ENCODE results near the gene FAM200C.

FAM200C gene

DNA sequence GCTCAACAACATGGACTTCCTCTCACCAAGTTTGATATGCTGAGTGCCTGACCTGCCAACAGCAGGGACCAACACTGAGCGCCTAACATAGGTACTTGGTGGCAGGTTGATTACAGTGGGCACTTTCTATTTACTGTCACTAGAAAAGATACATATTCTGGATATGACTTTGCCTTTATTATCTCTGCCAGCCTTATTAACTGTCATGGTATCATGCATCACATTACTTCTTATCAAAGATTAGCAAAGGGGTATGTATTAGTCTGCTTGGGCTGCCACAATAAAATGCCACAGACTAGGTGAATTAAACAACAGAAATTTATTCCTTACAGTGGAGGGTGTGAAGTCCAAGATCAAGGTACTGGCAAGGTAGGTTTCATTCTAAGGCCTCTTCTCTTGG is 15.2 kb downstream of the FAM200C start:
- Mint-ChIP-seq H3K27ac (no peak overlapping the region), H3K4me1 (no peaks in the 10 kb centered on the region), H3K9me3 (peaks cover 15 to 19% of the 10 kb centered on the region in 2 donors)

DNA sequence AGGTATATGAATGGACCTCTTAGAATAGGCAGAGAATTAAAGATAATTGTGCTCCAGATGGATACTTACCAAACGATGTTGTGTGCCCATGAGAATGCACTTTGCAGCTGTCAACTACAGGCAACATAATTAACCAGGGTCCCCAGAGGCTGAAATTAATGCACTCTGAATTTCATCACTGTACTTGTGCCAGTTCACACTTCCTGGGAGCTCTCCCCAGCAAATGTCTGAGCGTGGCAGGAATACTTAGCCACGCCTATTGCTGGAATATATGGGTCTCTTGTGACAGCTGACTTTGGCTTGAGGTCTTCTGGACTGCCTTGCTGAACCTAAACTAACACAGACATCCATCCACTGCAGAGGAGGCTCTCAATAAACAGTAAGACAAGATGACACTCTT is 17.5 kb downstream of the FAM200C start:
- no peak for ATAC-seq

More for the DNA sequence above, 15.2 kb downstream of the FAM200C start:
- ATAC-seq (no peak), DNase-seq (no peak)
- H3K27me3 Mint-ChIP-seq = peaks cover 15% of the 10 kb centered on the region
- no peak overlapping the region for H3K4me3 Mint-ChIP-seq

DNA sequence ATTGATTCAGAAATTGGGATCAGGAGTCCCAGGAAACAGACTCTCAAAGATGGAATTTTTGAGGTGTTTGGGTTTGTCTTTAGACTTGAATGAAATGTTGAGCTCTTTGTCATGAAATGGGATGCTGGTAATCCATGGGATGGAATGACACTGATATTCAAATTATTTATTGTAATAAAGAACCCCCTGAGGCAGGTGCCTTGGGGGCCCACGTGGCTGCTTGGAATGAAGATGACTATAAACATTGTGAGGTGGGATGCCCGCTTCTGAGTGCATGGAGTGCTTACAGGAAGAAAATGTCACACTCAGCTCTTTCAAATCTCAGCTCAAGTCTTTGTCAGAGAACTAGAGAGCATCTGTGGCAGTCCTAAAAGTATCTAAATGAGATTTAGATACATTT is 19.8 kb downstream of the FAM200C start:
- no peak for DNase-seq
- H3K4me3 Mint-ChIP-seq = no peak overlapping the region
- no peak overlapping the region for H3K27ac Mint-ChIP-seq
- peaks cover 38% of the 10 kb centered on the region for H3K27me3 Mint-ChIP-seq
- ATAC-seq = no peak
- no peaks in the 10 kb centered on the region for H3K9me3 Mint-ChIP-seq
- H3K4me1 Mint-ChIP-seq = no peaks in the 10 kb centered on the region

More for the DNA sequence above, 17.5 kb downstream of the FAM200C start:
- no peak overlapping the region for H3K4me3 Mint-ChIP-seq
- H3K4me1 Mint-ChIP-seq = no peaks in the 10 kb centered on the region
- no peak overlapping the region for H3K27ac Mint-ChIP-seq
- peaks cover 3 to 4% of the 10 kb centered on the region in 2 donors for H3K9me3 Mint-ChIP-seq
- no peak for DNase-seq
- peaks cover 22% of the 10 kb centered on the region for H3K27me3 Mint-ChIP-seq

DNA sequence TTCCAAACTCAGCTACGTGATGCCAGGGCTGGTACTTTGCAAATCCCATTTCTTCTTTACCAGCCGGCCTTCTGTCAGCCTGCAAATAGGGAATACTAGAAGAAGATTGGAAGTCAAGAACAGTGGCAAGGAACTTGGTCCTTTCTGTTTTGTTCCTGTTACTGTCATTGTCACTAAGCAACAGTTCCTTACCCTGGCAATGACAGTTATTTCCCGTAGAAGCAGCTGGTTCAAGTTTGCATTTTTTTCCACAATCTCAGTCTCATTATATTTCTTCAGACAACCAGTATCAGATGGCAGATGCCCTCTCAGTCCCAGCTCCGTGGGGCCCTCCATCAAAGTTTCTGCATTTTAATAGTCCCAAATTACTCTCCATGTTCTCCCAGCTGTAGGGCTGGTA is 20.3 kb downstream of the FAM200C start:
- Mint-ChIP-seq H3K27me3 (peaks cover 43% of the 10 kb centered on the region), H3K9me3 (no peaks in the 10 kb centered on the region), H3K4me3 (no peak overlapping the region), H3K27ac (no peak overlapping the region), H3K4me1 (no peaks in the 10 kb centered on the region)
- no peak for ATAC-seq
- no peak for DNase-seq

DNA sequence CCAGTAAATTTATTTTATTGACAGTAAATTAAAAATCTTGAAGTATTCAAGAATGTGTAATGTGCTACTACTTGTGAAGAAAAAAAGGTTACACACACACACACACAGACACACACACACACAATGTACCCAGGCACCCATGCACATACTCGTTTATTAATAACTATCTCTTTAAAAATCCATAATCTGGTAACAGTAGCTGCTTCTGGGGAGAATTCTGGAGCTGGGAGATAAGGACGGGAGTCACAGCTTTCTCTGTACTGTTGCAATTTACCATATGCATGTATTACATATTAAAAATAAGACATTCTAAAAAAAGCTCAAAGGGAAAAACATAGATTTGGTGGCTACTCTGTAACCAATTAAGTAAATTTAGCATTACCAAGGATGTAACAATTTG is 21.5 kb downstream of the FAM200C start:
- ATAC-seq (no peak), DNase-seq (no peak)
- no peaks in the 10 kb centered on the region for H3K9me3 Mint-ChIP-seq
- no peaks in the 10 kb centered on the region for H3K4me1 Mint-ChIP-seq
- no peak overlapping the region for H3K27ac Mint-ChIP-seq
- no peak overlapping the region for H3K4me3 Mint-ChIP-seq
- H3K27me3 Mint-ChIP-seq = peaks cover 55% of the 10 kb centered on the region

DNA sequence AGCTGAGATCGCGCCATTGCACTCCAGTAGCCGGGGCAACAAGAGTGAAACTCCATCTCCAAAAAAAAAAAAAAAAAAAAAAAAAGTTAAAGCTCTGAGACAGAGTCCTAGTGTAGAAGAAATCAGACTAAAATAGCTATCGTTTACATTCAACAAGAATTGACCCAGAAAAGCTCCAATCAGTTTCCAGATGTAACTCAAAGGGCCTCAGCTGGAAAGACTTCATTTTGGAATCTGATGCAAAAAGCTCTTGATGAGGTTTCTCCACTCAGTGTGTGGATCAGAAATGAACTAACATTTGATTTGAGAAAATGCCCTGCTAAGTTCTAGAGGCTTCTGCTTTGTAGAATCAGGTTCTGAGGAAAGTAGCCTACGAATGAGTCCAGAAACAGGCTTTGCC is 22.2 kb downstream of the FAM200C start:
- no peak for ATAC-seq
- DNase-seq = no peak
- Mint-ChIP-seq H3K9me3 (no peaks in the 10 kb centered on the region), H3K4me3 (no peak overlapping the region), H3K27me3 (peaks cover 61% of the 10 kb centered on the region), H3K27ac (no peak overlapping the region), H3K4me1 (no peaks in the 10 kb centered on the region)

DNA sequence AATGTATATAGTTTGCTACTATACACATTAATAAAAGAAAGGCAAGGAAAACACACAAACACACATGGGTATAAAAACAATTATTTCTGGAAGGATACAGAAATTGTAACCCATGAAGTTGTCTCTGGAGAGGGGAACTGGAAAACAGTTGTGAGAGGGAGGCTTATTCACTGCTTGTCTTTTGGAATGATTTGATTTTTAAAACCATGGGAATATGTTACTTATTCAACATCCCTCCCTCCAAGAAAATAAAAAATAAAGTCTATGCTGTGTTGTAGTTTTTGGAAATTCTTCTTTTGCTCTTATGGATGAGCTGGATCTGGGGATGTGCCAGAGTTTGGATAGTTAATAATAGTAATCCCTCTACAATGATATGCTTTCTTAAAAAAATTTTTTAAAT is 23.4 kb downstream of the FAM200C start:
- H3K27ac Mint-ChIP-seq = no peak overlapping the region

DNA sequence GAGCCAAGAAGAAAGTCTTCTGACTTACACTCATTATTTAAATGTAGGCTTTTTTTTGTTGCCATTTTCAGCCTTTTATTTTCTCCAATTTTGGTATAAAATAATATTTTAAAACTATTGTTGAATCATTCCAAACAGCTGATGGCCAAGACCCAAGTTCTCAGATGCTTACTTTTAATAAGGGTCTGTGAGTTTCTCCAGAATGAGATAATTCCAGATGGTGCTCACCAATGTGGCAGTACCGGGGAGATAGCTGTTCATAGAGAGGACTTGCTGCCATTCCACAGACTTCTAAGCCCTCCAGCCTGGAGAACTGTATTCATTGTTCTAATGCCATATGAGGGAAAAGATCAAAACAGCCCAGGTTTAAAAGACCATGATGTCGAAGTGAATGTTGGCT is 24.2 kb downstream of the FAM200C start:
- H3K4me3 Mint-ChIP-seq = no peak overlapping the region
- H3K9me3 Mint-ChIP-seq = no peaks in the 10 kb centered on the region
- no peak for DNase-seq
- H3K27me3 Mint-ChIP-seq = peaks cover 70% of the 10 kb centered on the region
- no peak overlapping the region for H3K27ac Mint-ChIP-seq
- H3K4me1 Mint-ChIP-seq = no peaks in the 10 kb centered on the region
- no peak for ATAC-seq

More for the DNA sequence above, 23.4 kb downstream of the FAM200C start:
- no peaks in the 10 kb centered on the region for H3K9me3 Mint-ChIP-seq
- DNase-seq (no peak), ATAC-seq (no peak)
- H3K27me3 Mint-ChIP-seq = peaks cover 65% of the 10 kb centered on the region
- H3K4me1 Mint-ChIP-seq = no peaks in the 10 kb centered on the region
- H3K4me3 Mint-ChIP-seq = no peak overlapping the region

DNA sequence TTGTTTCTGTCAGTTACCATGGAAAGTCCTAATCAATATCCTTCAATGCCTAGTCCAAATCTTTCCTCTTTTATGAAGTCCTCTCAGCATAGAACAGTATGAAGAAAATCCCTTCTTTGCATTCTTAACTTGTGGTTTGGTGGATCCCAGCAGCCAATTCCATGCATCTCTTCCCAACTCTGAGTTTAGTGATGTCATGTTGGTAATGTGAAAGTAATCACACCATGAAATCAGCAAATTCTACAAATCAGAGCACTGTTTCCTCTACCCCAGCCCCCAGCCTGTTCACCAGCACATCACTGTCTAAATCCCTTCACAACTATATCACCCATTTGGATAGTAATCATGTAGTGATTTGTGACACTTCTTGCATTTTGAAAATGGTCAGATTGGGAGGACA is 24.7 kb downstream of the FAM200C start:
- DNase-seq = no peak
- no peak for ATAC-seq
- no peaks in the 10 kb centered on the region for H3K4me1 Mint-ChIP-seq

DNA sequence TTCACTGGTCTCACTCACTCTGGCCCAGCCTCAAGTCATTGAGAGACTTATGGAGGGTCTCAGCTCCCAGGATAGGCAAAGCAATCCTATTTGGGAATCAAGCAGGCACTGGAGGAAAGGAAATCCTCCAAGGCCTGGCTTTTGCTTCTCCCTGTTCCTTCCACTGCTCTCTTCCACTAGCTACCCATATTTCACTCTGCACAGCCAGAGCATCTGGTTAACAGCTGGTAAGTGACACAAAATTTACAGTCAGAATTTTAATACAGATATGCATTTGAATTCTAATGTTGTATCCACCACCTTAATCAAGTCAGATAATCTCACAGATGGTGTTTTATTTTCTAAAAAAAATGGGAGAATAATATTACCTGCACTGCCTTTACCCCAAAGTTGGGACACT is 28.6 kb downstream of the FAM200C start:
- Mint-ChIP-seq H3K27ac (no peak overlapping the region), H3K4me1 (peaks cover 7% of the 10 kb centered on the region), H3K4me3 (no peak overlapping the region), H3K9me3 (no peaks in the 10 kb centered on the region), H3K27me3 (peaks cover 90% of the 10 kb centered on the region)
- DNase-seq (no peak), ATAC-seq (no peak)

More for the DNA sequence above, 24.7 kb downstream of the FAM200C start:
- peaks cover 75% of the 10 kb centered on the region for H3K27me3 Mint-ChIP-seq
- H3K27ac Mint-ChIP-seq = no peak overlapping the region
- H3K9me3 Mint-ChIP-seq = no peaks in the 10 kb centered on the region
- no peak overlapping the region for H3K4me3 Mint-ChIP-seq

DNA sequence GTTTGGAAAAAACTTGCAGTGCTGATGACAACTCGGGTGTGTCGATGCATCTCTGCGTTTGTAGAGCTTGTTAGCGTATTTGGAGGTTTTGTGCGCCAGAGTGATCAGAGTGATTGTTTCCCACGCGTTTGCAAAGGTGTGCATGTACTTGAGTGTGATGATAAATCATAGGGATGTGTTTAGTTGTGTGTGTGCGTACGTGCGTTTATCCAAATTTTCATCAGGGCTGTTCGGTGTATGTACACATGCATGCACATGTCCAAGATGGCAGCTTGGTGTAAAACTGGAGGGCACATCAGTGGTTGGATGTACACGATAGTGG is 29.2 kb downstream of the FAM200C start:
- ATAC-seq (no peak), DNase-seq (no peak)
- Mint-ChIP-seq H3K27me3 (peaks cover 86% of the 10 kb centered on the region), H3K9me3 (no peaks in the 10 kb centered on the region), H3K27ac (no peak overlapping the region), H3K4me1 (peaks cover 7% of the 10 kb centered on the region), H3K4me3 (peak overlapping the region; percentile 5 to 35)

DNA sequence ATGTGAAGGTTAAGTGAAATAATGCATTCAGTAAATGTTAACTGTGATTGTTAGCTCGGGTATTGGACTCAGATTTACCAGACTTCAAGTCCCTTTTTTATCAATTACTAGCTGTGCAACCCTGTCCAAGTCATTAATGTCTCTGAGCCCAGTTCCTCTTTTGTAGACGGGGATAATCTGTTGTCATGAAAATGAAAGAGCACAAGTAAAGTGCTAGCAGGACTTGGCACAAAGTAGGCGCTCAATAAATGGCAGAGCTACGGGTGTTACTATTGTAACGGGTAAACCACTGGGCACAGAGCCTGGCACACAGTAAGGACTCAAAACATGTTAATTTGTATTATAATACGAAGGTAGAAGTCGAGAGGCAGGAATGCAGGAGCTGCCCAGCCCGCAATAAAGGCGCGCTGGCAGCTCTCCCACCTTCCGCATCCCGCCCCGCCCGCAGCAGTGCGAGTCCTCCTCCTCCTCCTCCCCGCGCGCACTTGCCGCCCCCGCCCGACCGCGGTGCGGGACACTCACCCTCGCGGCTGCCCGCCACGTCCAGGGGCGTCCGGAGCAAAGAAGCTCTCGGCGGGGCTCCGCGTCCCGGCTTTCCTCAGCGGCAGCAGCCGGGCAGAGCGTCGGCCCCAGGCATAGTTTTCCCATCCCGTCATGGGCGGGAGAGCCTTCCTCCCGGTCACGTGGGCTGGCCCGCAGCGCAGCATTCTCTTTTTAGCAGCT is 29.7 kb downstream of the FAM200C start, which contains the start of gene C1QTNF2:
Gene C1QTNF2, minus strand, starts transcription at position 637 of the 723 bp plus-strand sequence. CDS start 15,615 bp downstream, outside the sequence.
- H3K27me3 Mint-ChIP-seq = peaks cover 84% of the 10 kb centered on the region

DNA sequence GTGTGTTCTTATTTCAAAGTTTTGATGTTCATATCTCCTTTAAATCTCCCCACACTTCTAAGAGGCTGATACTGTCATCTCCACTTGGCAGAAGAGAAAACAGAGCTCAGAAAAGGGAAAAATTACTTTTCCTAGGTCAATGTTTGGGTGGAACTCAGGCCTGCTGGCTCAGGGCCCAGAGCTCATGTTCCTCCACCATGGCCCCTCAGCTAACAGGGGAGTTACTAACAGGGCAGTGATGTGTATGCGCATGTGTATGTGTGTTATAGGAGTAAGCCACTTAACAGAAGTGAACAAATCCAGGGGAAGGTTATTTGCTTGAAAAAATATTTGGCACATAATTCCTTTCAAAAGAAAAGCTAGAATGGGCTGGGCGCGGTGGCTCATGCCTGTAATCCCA is 32.0 kb downstream of the FAM200C start:
- H3K9me3 Mint-ChIP-seq = no peaks in the 10 kb centered on the region
- H3K27me3 Mint-ChIP-seq = peaks cover 76% of the 10 kb centered on the region
- H3K4me1 Mint-ChIP-seq = peaks cover 7% of the 10 kb centered on the region
- ATAC-seq = no peak
- no peak overlapping the region for H3K27ac Mint-ChIP-seq
- DNase-seq = no peak
- no peak overlapping the region for H3K4me3 Mint-ChIP-seq

More for the DNA sequence above, 29.7 kb downstream of the FAM200C start, which contains the start of gene C1QTNF2:
- DNase-seq (peak in 1 of 2 donors; percentile 6), ATAC-seq (peak; percentile 73)
- H3K9me3 Mint-ChIP-seq = no peaks in the 10 kb centered on the region
- peak within 1 kb of the TSS; percentile 38 to 48 for H3K4me3 Mint-ChIP-seq
- H3K27ac Mint-ChIP-seq = no peak within 1 kb of the TSS
- H3K4me1 Mint-ChIP-seq = peaks cover 7% of the 10 kb centered on the region

DNA sequence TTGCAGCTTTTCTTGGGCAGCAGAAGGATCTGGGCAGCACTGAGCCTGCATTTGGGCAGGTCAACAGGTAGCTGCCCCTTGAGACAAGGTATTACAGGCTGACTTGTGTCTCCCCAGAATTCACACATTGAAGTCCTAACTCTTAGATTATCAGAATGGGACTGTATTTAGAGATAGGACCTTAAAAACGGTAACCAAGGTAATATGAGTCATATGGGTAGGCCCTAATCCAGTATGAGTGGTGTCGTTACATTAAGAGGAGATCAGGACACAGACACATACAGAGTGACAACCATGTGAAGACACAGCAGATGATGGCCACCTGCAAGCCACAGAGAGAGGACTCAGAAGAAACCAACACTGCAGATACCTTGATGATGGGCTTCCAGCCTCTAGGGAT is 32.6 kb downstream of the FAM200C start:
- Mint-ChIP-seq H3K9me3 (no peaks in the 10 kb centered on the region), H3K4me1 (peaks cover 7% of the 10 kb centered on the region), H3K27ac (no peak overlapping the region), H3K4me3 (no peak overlapping the region), H3K27me3 (peaks cover 70% of the 10 kb centered on the region)
- no peak for DNase-seq
- ATAC-seq = peak; percentile 44

DNA sequence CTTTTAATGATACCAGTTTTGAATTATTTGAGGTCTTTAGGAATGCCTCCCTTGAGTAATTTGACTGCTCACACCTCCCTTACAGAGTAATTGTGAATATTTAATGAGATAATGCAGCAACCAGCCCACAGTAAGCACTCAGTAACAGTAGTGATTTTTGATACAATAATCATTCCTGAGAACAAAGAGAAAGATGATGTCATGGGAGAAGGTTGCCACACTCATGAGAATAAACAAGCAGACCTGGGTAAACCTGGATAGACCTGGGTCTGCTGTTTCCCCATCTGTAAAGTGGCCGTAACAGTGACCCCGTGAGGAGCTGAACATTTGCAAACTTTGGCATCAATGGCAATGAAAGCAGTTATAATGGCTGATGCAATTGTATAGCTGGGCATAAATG is 33.6 kb downstream of the FAM200C start:
- DNase-seq = no peak
- peaks cover 60% of the 10 kb centered on the region for H3K27me3 Mint-ChIP-seq

DNA sequence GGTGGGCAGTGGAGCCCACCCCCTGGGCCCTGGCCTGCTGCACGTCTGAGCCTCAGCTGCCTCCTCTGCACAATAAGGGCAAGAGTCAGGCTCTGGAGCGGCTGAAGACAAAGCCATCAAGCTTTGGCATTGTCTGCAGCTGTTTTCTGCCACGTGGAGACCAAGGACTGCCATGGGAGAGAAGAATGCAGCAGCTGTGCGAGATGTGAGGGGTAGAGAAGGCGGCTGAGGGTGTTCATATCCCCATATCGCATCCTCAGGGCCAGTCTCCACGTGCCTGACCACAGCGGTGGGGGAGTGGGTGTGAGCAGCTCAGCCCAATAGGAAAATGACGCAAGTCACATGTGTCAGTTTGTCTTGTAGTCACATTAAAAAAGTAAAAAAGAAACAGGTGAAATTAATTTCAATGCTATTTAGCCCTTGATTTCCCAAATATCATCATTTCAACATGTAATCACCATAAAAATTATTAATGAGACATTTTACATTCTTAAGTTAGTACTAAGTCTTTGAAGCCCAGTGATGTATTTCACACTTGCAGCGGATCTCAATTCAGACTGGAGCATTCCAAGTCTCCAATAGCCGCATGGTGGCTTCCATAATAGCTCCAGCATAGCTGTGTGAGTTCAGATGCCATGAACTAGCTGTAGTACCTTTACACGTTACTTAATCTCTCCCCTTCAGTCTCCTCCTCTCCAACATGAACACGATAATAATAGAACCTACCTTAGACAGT is 36.0 kb downstream of the FAM200C start:
- ATAC-seq = no peak

More for the DNA sequence above, 33.6 kb downstream of the FAM200C start:
- H3K4me3 Mint-ChIP-seq = no peak overlapping the region
- H3K27ac Mint-ChIP-seq = no peak overlapping the region
- no peaks in the 10 kb centered on the region for H3K9me3 Mint-ChIP-seq
- H3K4me1 Mint-ChIP-seq = peaks cover 7% of the 10 kb centered on the region
- ATAC-seq = no peak

More for the DNA sequence above, 36.0 kb downstream of the FAM200C start:
- Mint-ChIP-seq H3K27me3 (peaks cover 36% of the 10 kb centered on the region), H3K9me3 (no peaks in the 10 kb centered on the region), H3K4me1 (no peaks in the 10 kb centered on the region), H3K27ac (no peak overlapping the region), H3K4me3 (no peak overlapping the region)
- DNase-seq = no peak
